Myocyte (in vitro differentiated cells): ENCODE data around the gene LRCH1. TPM values are rescaled to one million over a fixed set of nuclear protein-coding genes. Genes with fewer than 3 reads are reported as not detected.

Experiments
- DNase-seq: peaks from one replicate; pipeline ENCODE4 v3.0.0-alpha.2; 2012; ENCODE audit warnings: low read depth
- total RNA-seq: library from RNA; depleted of rRNA; stranded (reverse); fragments of >200 nt; gene quantifications from 2 replicates; pipeline ENCODE4 v1.2.3, GENCODE V29; 2014

LRCH1 gene
- total RNA-seq, 1 donor from 2014 or later, result 11.8 TPM

- DNase-seq, result no peak
Observed at GRCh38 chr13:46561691-46562090, 8.7 kb downstream of the LRCH1 start.

DNA sequence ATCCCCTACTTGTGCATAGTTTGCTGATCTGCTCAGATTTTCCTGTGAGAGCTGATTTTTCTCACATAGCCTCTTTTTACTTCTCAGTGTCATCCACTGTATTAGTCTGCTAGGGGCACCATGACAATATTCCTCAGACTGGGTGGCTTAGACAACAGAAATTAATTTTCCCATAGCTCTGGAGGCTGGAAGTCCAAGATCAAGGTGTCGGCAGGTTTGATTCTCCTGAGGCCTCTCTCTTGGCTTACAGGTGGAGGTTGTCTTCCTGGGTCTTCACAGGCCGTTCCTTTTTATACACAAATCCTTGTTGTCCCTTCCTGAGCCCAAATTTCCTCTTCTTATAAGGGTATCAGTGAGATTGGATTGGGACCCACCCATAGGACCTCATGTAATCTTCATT is 9.2 kb downstream of the LRCH1 start:
- DNase-seq, result no peak

GRCh38 chr13:46562581-46562980 is 9.6 kb downstream of the LRCH1 start:
- DNase-seq, result no peak

DNA sequence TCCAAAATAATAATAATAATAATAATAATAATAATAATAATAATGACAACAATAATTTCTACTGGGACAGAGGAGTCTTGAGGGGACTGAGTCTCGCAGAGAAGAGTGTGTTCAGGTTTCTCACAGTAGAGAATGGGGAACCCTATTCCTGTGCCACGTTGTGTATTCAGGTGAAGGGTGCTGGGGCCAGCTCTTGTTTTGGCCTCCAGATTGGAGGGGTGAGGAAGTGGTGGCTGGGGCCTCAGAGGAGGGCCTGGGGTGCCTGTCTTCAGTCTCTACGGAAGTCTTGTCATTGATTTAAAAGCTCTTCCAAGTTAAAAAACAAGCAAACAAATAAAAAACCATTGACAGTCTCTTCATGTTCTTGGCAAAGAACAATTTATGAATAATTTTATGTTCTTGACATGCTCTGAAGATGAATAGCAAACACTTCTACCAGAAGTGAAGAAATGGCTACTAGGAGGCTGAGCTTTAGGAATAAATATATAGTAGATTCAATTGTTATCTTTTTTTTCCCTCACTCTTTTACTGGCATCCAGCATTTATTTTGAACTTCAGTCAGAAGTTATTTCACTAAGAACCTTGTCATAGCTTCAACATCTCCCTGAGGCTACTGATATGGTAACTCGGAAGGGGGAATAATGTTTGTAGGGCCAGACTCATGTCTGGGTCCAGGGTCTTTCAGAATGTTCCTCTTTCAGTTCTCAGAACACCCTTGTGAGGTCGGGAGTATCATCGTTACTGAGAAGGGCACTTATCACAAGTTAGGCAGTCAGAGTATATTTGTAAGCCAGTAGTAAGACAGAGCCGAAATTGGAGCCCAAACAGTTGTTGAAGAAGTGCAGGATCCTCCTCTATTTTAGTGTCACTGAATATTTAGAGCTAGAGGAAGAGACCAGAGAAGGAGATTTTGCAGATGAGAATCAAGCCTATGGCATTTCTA is 13.1 kb downstream of the LRCH1 start:
- peak; percentile 53 for DNase-seq

- no peak for DNase-seq
Observed at GRCh38 chr13:46567671-46568070, 14.7 kb downstream of the LRCH1 start.

DNA sequence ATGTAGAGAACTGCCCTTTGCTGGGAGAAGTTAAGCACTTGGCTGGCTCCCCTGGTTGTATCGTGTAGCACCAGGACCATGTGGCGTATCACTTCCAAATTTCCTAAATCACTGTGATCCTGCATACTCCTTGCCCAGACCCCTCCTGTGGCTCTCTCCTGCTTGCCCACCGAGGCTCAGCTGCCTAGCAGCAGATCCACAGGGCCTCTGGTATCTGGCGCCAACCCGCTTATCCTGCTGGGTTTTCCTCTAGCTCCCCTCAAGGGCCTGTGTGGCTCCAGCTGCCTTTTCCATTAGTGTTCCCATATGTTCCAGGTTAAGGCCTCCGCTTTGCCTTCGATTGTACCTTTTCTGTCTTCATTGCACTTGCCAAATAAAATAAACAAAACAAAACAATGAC is 16.5 kb downstream of the LRCH1 start:
- no peak for DNase-seq

GRCh38 chr13:46570273-46570672 is 17.3 kb downstream of the LRCH1 start:
- no peak for DNase-seq

DNA sequence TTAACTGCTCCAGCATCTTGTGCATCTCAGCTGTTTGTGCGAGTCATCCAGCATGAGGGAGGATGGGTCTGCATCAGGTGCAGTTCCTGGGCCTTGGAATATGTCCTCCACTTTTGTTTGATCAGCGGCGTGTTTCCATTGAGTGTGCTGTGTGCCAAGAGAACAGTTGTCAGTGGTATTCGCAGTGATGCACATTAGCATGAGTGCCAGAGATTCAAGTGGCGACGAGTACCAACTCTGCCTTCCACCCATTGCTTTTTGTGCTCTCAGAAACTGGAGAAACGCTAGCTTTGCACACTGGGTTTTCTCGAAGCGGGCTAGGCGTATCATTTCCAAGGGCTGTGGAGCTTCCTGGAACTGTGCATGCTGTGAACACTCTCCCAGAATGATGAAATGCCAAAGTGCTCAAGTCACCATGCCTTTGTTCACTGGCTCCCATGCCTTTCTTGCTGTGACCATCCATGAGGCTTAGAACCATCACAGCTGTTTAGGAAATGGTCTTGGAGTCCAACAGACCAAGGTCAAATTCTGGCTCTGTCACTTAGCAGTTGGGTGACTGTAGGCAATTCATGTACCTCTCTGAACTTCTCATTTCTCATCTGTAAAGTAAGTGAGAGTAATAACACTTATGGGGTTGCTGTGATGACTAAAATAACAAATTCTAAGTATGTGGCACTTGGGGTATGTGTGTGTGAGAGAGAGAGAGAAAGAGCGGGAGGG is 18.4 kb downstream of the LRCH1 start:
- DNase-seq, result peak; percentile 97

GRCh38 chr13:46571909-46572595 is 19.1 kb downstream of the LRCH1 start:
- DNase-seq, result peak; percentile 85

DNA sequence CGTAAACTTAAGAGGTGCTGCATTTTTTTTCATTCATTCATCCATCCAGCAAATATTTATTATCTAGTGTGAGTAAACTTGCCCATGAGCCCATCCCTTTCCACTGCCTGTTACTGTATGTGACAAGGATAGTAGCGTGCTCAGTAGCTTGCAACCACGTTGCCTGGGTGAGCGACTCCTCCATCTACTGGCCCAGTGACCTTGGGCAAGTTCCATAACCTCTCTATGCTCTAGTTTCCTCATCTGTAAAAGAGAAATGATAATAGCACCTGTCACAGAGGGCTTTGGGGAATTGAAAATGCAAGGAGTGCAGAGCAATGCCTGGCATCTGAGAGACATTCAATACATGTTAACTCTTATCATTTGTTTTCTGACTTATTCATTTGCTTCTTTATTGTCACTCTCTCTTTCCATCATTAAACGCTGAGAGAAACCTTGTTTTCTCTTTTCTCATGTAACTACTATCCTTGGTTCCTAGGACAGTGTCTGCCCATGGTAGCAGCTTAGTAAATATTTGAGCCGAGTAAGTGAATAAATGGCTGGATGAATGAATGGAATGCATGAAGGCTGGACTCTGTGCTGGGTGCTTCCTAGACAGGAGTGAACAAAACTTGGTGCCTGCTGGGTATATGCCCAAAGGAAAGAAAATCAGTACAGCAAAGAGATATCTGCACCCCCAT is 19.9 kb downstream of the LRCH1 start:
- peak; percentile 76 for DNase-seq

- peak; percentile 86 for DNase-seq
Observed at GRCh38 chr13:46575301-46575771, 22.4 kb downstream of the LRCH1 start.

DNA sequence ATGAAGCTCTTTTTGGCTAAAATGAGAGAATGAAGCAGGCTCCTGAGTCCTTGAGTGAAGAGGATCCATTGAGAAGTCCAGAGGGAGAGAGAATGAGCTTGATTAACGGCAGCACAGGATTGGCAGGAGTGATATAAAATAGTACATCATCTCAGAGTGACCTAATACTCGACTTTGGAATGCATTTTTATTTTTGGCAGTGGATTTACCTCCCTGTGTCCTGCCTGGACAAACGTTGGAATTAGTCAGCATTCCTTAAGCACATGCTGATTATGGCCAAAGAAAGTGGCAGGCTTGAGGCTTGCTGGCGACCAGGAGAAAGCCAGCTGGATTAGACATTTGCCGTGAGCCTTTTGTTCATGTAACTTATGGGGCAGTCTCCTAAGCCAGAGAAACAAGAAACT is 22.9 kb downstream of the LRCH1 start:
- peak; percentile 95 for DNase-seq

DNA sequence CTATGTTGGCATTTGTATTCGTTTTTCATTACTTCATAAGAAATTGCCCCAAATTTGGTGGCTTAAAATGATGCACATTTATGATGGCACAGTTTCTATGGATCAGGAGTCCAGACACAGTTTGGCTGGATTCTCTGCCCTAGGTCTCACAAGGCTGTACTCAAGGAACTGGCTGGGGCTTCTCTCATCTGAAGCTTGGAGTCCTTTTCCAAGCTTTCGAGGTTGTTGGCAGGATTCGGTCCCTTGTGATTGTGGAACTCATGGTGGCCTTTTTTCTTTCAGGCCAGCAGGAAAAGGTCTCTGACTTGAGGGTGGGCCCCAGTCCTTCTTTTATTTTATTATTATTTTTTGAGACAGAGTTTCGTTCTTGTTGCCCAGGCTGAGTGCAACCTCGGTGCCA is 23.8 kb downstream of the LRCH1 start:
- DNase-seq, result no peak

- no peak for DNase-seq
Observed at GRCh38 chr13:46577696-46578589, 25.0 kb downstream of the LRCH1 start.

- DNase-seq, result peak; percentile 28
Observed at GRCh38 chr13:46578590-46578975, 25.6 kb downstream of the LRCH1 start.

- no peak for DNase-seq
Observed at GRCh38 chr13:46580362-46580839, 27.4 kb downstream of the LRCH1 start.

GRCh38 chr13:46582190-46582589 is 29.2 kb downstream of the LRCH1 start:
- no peak for DNase-seq

DNA sequence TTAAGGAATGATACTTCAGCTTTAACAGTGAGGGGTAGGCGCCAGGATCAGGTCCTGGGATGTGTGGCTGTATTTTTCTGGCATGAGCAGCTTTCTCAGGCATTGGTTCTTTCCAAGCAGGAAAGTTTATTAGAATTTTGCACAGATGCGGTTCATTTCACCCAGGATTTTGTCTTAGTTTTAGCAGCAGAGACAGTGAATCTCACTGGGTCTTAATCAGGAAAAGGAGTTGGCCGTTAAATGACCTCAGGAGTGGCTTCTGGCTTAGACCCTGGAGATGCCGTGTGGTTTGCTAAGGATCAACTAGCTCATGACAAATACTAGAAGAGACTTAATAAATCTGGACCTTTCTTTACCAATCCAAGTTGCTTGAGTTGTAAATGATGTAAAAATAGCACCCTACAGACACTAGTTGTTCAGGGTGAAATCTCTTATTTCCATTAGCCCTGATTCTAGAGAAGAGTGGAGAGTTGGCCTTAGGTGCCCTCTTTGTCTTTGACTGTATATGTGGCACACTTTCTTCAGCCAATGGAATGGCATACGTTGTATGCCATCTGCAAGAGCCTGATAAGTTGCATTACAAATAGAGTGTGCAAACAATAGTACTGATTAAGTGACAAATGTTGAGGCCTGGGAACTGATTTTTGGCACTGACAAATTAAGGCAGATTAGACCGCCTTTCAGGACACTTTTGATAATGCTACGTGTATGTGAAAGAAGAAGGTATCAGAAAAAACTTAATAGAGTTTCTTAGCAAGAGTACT is 34.0 kb downstream of the LRCH1 start:
- DNase-seq, result peak; percentile 39

GRCh38 chr13:46587807-46588418 is 34.9 kb downstream of the LRCH1 start:
- DNase-seq, result no peak
